Measurements from ENCODE around the gene UQCC2.

The UQCC2 gene

GRCh38 chr6:33711140-33712129 is at the start of gene UQCC2:
Gene UQCC2 (minus strand): TSS chr6:33711700. CDS start chr6:33711686, 14 bp downstream.
- DNase-seq (ENCODE audit: low read depth), result peak; percentile 92

- no peak for DNase-seq (ENCODE audit: low read depth)
Measured at GRCh38 chr6:33759887-33760629, 48.6 kb upstream of the UQCC2 start.

- no peak for DNase-seq (ENCODE audit: low read depth)
Measured at GRCh38 chr6:33758815-33759216, 47.3 kb upstream of the UQCC2 start.

- no peak for DNase-seq (ENCODE audit: low read depth)
Measured at GRCh38 chr6:33757906-33758305, 46.4 kb upstream of the UQCC2 start.

- no peak for DNase-seq (ENCODE audit: low read depth)
Measured at GRCh38 chr6:33757113-33757512, 45.6 kb upstream of the UQCC2 start.

GRCh38 chr6:33756211-33756954 is 44.9 kb upstream of the UQCC2 start:
- no peak for DNase-seq (ENCODE audit: low read depth)

- DNase-seq (ENCODE audit: low read depth), result no peak
Measured at GRCh38 chr6:33755070-33755869, 43.8 kb upstream of the UQCC2 start.

GRCh38 chr6:33754222-33754621 is 42.7 kb upstream of the UQCC2 start:
- no peak for DNase-seq (ENCODE audit: low read depth)

GRCh38 chr6:33752646-33753015 is 41.1 kb upstream of the UQCC2 start:
- no peak for DNase-seq (ENCODE audit: low read depth)

- DNase-seq (ENCODE audit: low read depth), result no peak
Measured at GRCh38 chr6:33751771-33752645, 40.5 kb upstream of the UQCC2 start.

- peak; percentile 19 for DNase-seq (ENCODE audit: low read depth)
Measured at GRCh38 chr6:33750244-33750991, 38.9 kb upstream of the UQCC2 start.

- no peak for DNase-seq (ENCODE audit: low read depth)
Measured at GRCh38 chr6:33749401-33749800, 37.9 kb upstream of the UQCC2 start.

- no peak for DNase-seq (ENCODE audit: low read depth)
Measured at GRCh38 chr6:33748841-33749240, 37.3 kb upstream of the UQCC2 start.

- no peak for DNase-seq (ENCODE audit: low read depth)
Measured at GRCh38 chr6:33747823-33748222, 36.3 kb upstream of the UQCC2 start.

GRCh38 chr6:33746651-33747100 is 35.2 kb upstream of the UQCC2 start, which contains the start of gene IP6K3:
Gene IP6K3 (minus strand): TSS chr6:33746905. CDS start chr6:33735476, 11,429 bp downstream.
- DNase-seq (ENCODE audit: low read depth), result no peak

GRCh38 chr6:33746036-33746600 is 34.6 kb upstream of the UQCC2 start:
- peak; percentile 67 for DNase-seq (ENCODE audit: low read depth)

GRCh38 chr6:33745548-33745947 is 34.0 kb upstream of the UQCC2 start:
- no peak for DNase-seq (ENCODE audit: low read depth)

GRCh38 chr6:33744895-33745546 is 33.5 kb upstream of the UQCC2 start:
- no peak for DNase-seq (ENCODE audit: low read depth)
